Endothelial cell of umbilical vein (primary cell): Measurements from ENCODE around the gene COMP. TPM values are rescaled to one million over a fixed set of nuclear protein-coding genes. Genes with fewer than 3 reads are reported as not detected.

Experiments
- BruUV-seq: library from RNA; stranded (reverse); fragments of 400-500 nt; replicated peaks from 2 replicates; lab custom pipeline; 2021; lab: Mats Ljungman, UMichigan
- CTCF ChIA-PET: fragments of 300-600, 350-600 bp; sonication (Branson Sonifier 250); formaldehyde crosslinking; loops from one replicate; lab custom pipeline; 2021; ENCODE audit warnings: antibody characterized with exemption, inconsistent platforms; lab: Charles Lee
- POLR2A ChIA-PET: fragments of 300-600, 350-600 bp; sonication (Branson Sonifier 250); formaldehyde crosslinking; loops from one replicate; lab custom pipeline; 2021; ENCODE audit warnings: antibody characterized with exemption, inconsistent platforms; lab: Charles Lee
- DNase-seq: peaks from one replicate; pipeline ENCODE4 v3.0.0-alpha.2; 2011; ENCODE audit warnings: low read depth, low spot score
- FAIRE-seq: peaks from 2 replicates; lab custom pipeline; 2011; peaks lifted over from hg19 to GRCh38; lab: Jason Lieb, UNC
- H2AFZ ChIP-seq: 2 replicates; pipeline ENCODE4 v1.6.0; 2012; ENCODE audit warnings: low read depth, low read length, control low read depth, inconsistent platforms
- H3K27ac ChIP-seq: 2 replicates; pipeline ENCODE4 v1.5.1; 2011; ENCODE audit warnings: low read depth, mild to moderate bottlenecking, control low read depth, low read length, moderate library complexity; ENCODE audit not compliant: insufficient read depth
- H3K27me3 ChIP-seq, 2 experiments: 2 replicates each; pipeline versions ENCODE4 v1.6.0 to v1.6.1; 2011; ENCODE audit warnings: low read length in 2 of 2, mixed read lengths in 1 of 2; ENCODE audit not compliant: control insufficient read depth in 2 of 2, insufficient read depth in 2 of 2
- H3K36me3 ChIP-seq, 2 experiments: 2 replicates in 1 of 2; 3 replicates in 1 of 2; pipeline ENCODE4 v1.5.1; 2011; ENCODE audit warnings: low read length in 2 of 2, mild to moderate bottlenecking in 1 of 2, moderate library complexity in 1 of 2; ENCODE audit not compliant: control insufficient read depth in 2 of 2, insufficient read depth in 2 of 2; ENCODE audit errors: extremely low read depth in 1 of 2
- H3K4me1 ChIP-seq: 3 replicates; pipeline ENCODE4 v1.5.1; 2011; ENCODE audit warnings: mild to moderate bottlenecking, low read length; ENCODE audit not compliant: control insufficient read depth, insufficient read depth; ENCODE audit errors: extremely low read depth
- H3K4me2 ChIP-seq: 2 replicates; pipeline ENCODE4 v1.6.1; 2011; ENCODE audit warnings: low read length, control low read depth, mixed read lengths; ENCODE audit not compliant: insufficient read depth
- H3K4me3 ChIP-seq, 3 experiments: fragments of 200-600 bp in 1 of 3; sonication (generic), shearing (Covaris generic) in 1 of 3; replicated peaks in 1 of 3; 2 replicates each; pipeline ENCODE4 v1.5.1; 2011 to 2016; ENCODE audit warnings: control low read depth in 3 of 3, low read length in 3 of 3, mild to moderate bottlenecking in 2 of 3, inconsistent platforms in 1 of 3, low read depth in 1 of 3, moderate library complexity in 1 of 3; ENCODE audit not compliant: insufficient read depth in 1 of 3
- H3K79me2 ChIP-seq: 2 replicates; pipeline ENCODE4 v1.6.0; 2012; ENCODE audit warnings: low read length, inconsistent platforms; ENCODE audit not compliant: control insufficient read depth, insufficient read depth
- H3K9ac ChIP-seq: replicated peaks from 2 replicates; pipeline ENCODE3; 2011; ENCODE audit warnings: low read length, control low read depth; ENCODE audit not compliant: insufficient read depth; ENCODE audit errors: extremely low read depth
- H3K9me1 ChIP-seq: replicated peaks from 3 replicates; pipeline ENCODE4 v1.6.0; 2011; ENCODE audit warnings: mild to moderate bottlenecking, low read length; ENCODE audit not compliant: control insufficient read depth, insufficient read depth; ENCODE audit errors: extremely low read depth
- H3K9me3 ChIP-seq: replicated peaks from 2 replicates; pipeline ENCODE4 v1.5.1; 2012; ENCODE audit warnings: low read length, inconsistent platforms; ENCODE audit not compliant: control insufficient read depth, insufficient read depth
- H4K20me1 ChIP-seq: replicated peaks from 2 replicates; pipeline ENCODE3; 2011; ENCODE audit warnings: mild to moderate bottlenecking, low read length; ENCODE audit not compliant: control insufficient read depth, insufficient read depth; ENCODE audit errors: extremely low read depth
- CTCF ChIP-seq, 2 donors: IDR thresholded peaks; 1 replicate in 1 of 2; 2 replicates in 1 of 2; pipeline ENCODE4 v1.5.1; 2011; ENCODE audit warnings: low read length in 2 of 2, mild to moderate bottlenecking in 2 of 2, moderate library complexity in 2 of 2, control low read depth in 1 of 2, inconsistent platforms in 1 of 2, low read depth in 1 of 2; ENCODE audit not compliant: insufficient read depth in 1 of 2; ENCODE audit errors: extremely low read depth in 1 of 2
- EZH2 ChIP-seq: IDR thresholded peaks from 2 replicates; pipeline ENCODE4 v1.6.1; 2012; ENCODE audit warnings: borderline replicate concordance, low read depth, mild to moderate bottlenecking, moderate library complexity, low read length, inconsistent platforms; ENCODE audit not compliant: severe bottlenecking
- FOS ChIP-seq: IDR thresholded peaks from 2 replicates; pipeline ENCODE4 v1.6.1; 2011; ENCODE audit warnings: mild to moderate bottlenecking, low read length, moderate library complexity, borderline replicate concordance; ENCODE audit not compliant: insufficient read depth
- GATA2 ChIP-seq: IDR thresholded peaks from 2 replicates; pipeline ENCODE4 v1.7.0; 2011; ENCODE audit warnings: low read depth, mild to moderate bottlenecking, moderate library complexity, mixed read lengths, low read length; ENCODE audit not compliant: insufficient read length, insufficient read depth
- JUN ChIP-seq: IDR thresholded peaks from 2 replicates; pipeline ENCODE4 v1.6.1; 2011; ENCODE audit warnings: borderline replicate concordance, low read depth; ENCODE audit not compliant: insufficient read length, insufficient read depth
- MYC ChIP-seq: IDR thresholded peaks from one replicate; pipeline ENCODE4 v1.6.1; 2011; ENCODE audit warnings: mild to moderate bottlenecking, low read depth, low read length
- POLR2A ChIP-seq: IDR thresholded peaks from 2 replicates; pipeline ENCODE4 v1.6.1; 2012; ENCODE audit warnings: low read depth, mild to moderate bottlenecking, control low read depth, low read length
- POLR2AphosphoS5 ChIP-seq: IDR thresholded peaks from 2 replicates; pipeline ENCODE4 v1.6.1; 2012; ENCODE audit warnings: low read depth, mild to moderate bottlenecking, control low read depth, low read length, moderate library complexity; ENCODE audit not compliant: insufficient read depth
- dilution Hi-C: fragments of 300-500 bp; cut with MboI; formaldehyde crosslinking; loops from one replicate; pipeline ENCODE4 v1.15.0; 2019; ENCODE audit warnings: low sequenced_read_pairs; ENCODE audit not compliant: extremely low pct_ligation_motif_present
- intact Hi-C: fragments of 100-400 bp; cut with micrococcal nuclease; formaldehyde crosslinking; loops from one replicate; pipeline ENCODE4 v1.10.0; 2022
- polyA plus RNA-seq, 4 experiments: library from polyadenylated mRNA; depleted of rRNA in 3 of 4; stranded (reverse) in 3 of 4; unstranded in 1 of 4; fragments of >200 nt; gene quantifications; 2 replicates each; pipeline versions ENCODE4 v1.2.1 to v1.2.3, GENCODE V29; 2011 to 2012; ENCODE audit warnings: missing spikeins in 1 of 4
- total RNA-seq: library from RNA; stranded (reverse); gene quantifications from 2 replicates; pipeline ENCODE4 v1.2.3, GENCODE V29; 2021
- TF ChIP-seq, protein P1 (sequence below): IDR thresholded peaks from 2 replicates; pipeline ENCODE4 v1.6.1; 2011; ENCODE audit not compliant: insufficient read depth, insufficient read length

Gene COMP
- total and polyA plus RNA-seq, 2 donors (not counting 3 experiments of a cell fraction or from before 2014, with no cell fraction given), result not detected

DNA sequence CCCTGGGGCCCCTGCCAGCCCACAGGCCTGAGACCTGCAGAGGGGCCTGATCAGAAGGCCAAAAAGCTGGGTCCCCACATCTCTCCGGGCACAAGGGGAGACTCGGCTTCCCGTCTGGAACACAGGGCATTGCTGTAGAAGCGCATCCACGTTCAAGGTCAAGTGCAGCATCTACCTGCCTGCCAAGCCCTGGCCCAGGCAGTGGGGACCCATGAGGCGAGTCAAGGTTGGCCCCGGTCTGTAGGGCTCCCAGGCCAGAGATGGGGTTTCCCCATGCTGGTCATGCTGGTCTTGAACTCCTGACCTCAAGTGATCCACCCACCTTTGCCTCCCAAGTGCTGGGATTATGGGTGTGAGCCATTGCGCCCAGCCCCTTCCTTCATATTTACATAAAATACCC is 13.5 kb upstream of the COMP start:
- Histone ChIP-seq H3K4me2 (no peak overlapping the region), H3K27ac (no peak overlapping the region), H2AFZ (no peak overlapping the region), H3K36me3 (no peaks in the 10 kb centered on the region), H3K9me1 (no peaks in the 10 kb centered on the region), H3K4me3 (no peak overlapping the region), H3K9me3 (no peaks in the 10 kb centered on the region), H3K4me1 (no peaks in the 10 kb centered on the region), H3K27me3 (no peaks in the 10 kb centered on the region), H3K79me2 (no peaks in the 10 kb centered on the region), H4K20me1 (no peaks in the 10 kb centered on the region), H3K9ac (no peak overlapping the region)
- DNase-seq (no peak), FAIRE-seq (no peak)
- TF ChIP-seq, protein P1, sequence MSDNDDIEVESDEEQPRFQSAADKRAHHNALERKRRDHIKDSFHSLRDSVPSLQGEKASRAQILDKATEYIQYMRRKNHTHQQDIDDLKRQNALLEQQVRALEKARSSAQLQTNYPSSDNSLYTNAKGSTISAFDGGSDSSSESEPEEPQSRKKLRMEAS, result no peak
- TF ChIP-seq FOS, result no peak
- no peak for TF ChIP-seq EZH2
- TF ChIP-seq POLR2AphosphoS5, result no peak
- no peak for TF ChIP-seq CTCF (IDR thresholded peaks at IDR 0.05; ENCODE audit: extremely low read depth in 1 of 2, insufficient read depth in 1 of 2, low read depth in 1 of 2, low read length in 2 of 2)
- TF ChIP-seq POLR2A, result no peak
- TF ChIP-seq JUN, result no peak
- no peak for TF ChIP-seq GATA2
- TF ChIP-seq MYC, result no peak
- no TSS peak for BruUV-seq
- dilution Hi-C loops (no loop called here), intact Hi-C loops (no loop called here)
- POLR2A ChIA-PET, result no interaction called here
- CTCF ChIA-PET, result no interaction called here
